H1 (cell line): ENCODE data around the gene MYO1D. TPM values are rescaled to one million over a fixed set of nuclear protein-coding genes. Genes with fewer than 3 reads are reported as not detected.

Experiments used
- CTCF ChIA-PET: fragments of 300-600 bp; sonication (Branson Sonifier 250); formaldehyde crosslinking; loops from one replicate; lab custom pipeline; 2021; ENCODE audit not compliant: partially characterized antibody; lab: Charles Lee
- POLR2A ChIA-PET: fragments of 300-600 bp; sonication (Branson Sonifier 250); formaldehyde crosslinking; loops from one replicate; lab custom pipeline; 2021; ENCODE audit warnings: inconsistent platforms; ENCODE audit not compliant: partially characterized antibody; lab: Charles Lee
- DNase-seq, 2 experiments: peaks; one replicate each; pipeline versions ENCODE4 v3.0.0 to v3.0.0-alpha.2; 2010 to 2022; ENCODE audit warnings: low spot score in 2 of 2, low read depth in 1 of 2, mixed read lengths in 1 of 2
- FAIRE-seq: peaks from 2 replicates; lab custom pipeline; 2011; peaks lifted over from hg19 to GRCh38; lab: Jason Lieb, UNC
- H2AFZ ChIP-seq: 2 replicates; pipeline ENCODE4 v1.8.1; 2012; ENCODE audit warnings: low read length, inconsistent platforms
- H2AK5ac ChIP-seq: 2 replicates; pipeline ENCODE4 v1.6.1; 2013; ENCODE audit warnings: low read depth, low read length
- H2BK120ac ChIP-seq: replicated peaks from 2 replicates; pipeline ENCODE3; 2013; ENCODE audit warnings: low read depth, low read length, inconsistent platforms
- H2BK12ac ChIP-seq: 2 replicates; pipeline ENCODE4 v1.6.1; 2013; ENCODE audit warnings: low read depth, low read length
- H2BK15ac ChIP-seq: 2 replicates; pipeline ENCODE4 v1.6.1; 2013; ENCODE audit warnings: low read length
- H2BK20ac ChIP-seq: 2 replicates; pipeline ENCODE4 v1.6.1; 2013; ENCODE audit warnings: low read length
- H2BK5ac ChIP-seq: 2 replicates; pipeline ENCODE4 v1.6.1; 2013; ENCODE audit warnings: low read depth, low read length
- H3K14ac ChIP-seq: 2 replicates; pipeline ENCODE4 v1.6.1; 2013; ENCODE audit warnings: inconsistent platforms; ENCODE audit not compliant: insufficient read length
- H3K18ac ChIP-seq: 2 replicates; pipeline ENCODE4 v1.6.1; 2013; ENCODE audit warnings: low read length; ENCODE audit errors: extremely low read depth
- H3K23ac ChIP-seq: 2 replicates; pipeline ENCODE4 v1.6.1; 2013; ENCODE audit warnings: inconsistent platforms; ENCODE audit not compliant: insufficient read length
- H3K23me2 ChIP-seq: 2 replicates; pipeline ENCODE4 v1.6.1; 2013; ENCODE audit warnings: low read depth, low read length
- H3K27ac ChIP-seq: 2 replicates; pipeline ENCODE4 v1.6.1; 2011; ENCODE audit warnings: low read depth, low read length, inconsistent platforms
- H3K27me3 ChIP-seq, 4 experiments: replicated peaks in 1 of 4; 1 replicate in 1 of 4; 2 replicates in 3 of 4; pipeline versions ENCODE4 v1.6.1 to v1.8.1; 2011 to 2013; ENCODE audit warnings: low read length in 3 of 4, mild to moderate bottlenecking in 3 of 4, inconsistent platforms in 2 of 4, mixed read lengths in 2 of 4, moderate library complexity in 1 of 4; ENCODE audit not compliant: control insufficient read depth in 3 of 4, insufficient read depth in 3 of 4; ENCODE audit errors: extremely low read depth in 1 of 4
- H3K36me3 ChIP-seq, 4 experiments: 2 replicates each; pipeline versions ENCODE4 v1.6.1 to v1.8.1; 2011 to 2013; ENCODE audit warnings: mild to moderate bottlenecking in 4 of 4, low read length in 3 of 4, moderate library complexity in 2 of 4, control low read depth in 1 of 4, inconsistent platforms in 1 of 4; ENCODE audit not compliant: insufficient read depth in 4 of 4, control insufficient read depth in 2 of 4
- H3K4ac ChIP-seq: replicated peaks from 2 replicates; pipeline ENCODE3; 2013; ENCODE audit warnings: low read length, low read depth, mixed read lengths, inconsistent platforms; ENCODE audit not compliant: insufficient read length
- H3K4me1 ChIP-seq, 4 experiments: replicated peaks in 1 of 4; 1 replicate in 1 of 4; 2 replicates in 3 of 4; pipeline versions ENCODE4 v1.6.1 to v1.8.1; 2011 to 2013; ENCODE audit warnings: low read length in 3 of 4, inconsistent platforms in 2 of 4, mixed read lengths in 1 of 4; ENCODE audit not compliant: insufficient read depth in 4 of 4, control insufficient read depth in 3 of 4
- H3K4me2 ChIP-seq, 2 experiments: 2 replicates each; pipeline versions ENCODE4 v1.6.1 to v1.8.1; 2011 to 2013; ENCODE audit warnings: low read depth in 2 of 2, low read length in 2 of 2, control low read depth in 1 of 2, inconsistent platforms in 1 of 2, mild to moderate bottlenecking in 1 of 2; ENCODE audit not compliant: insufficient read depth in 1 of 2
- H3K4me3 ChIP-seq, 4 experiments: fragments of 200-600, 300-600 bp in 1 of 4; sonication (generic), shearing (Covaris generic), sonication (Bioruptor Twin) in 1 of 4; 2 replicates each; pipeline versions ENCODE4 v1.5.1 to v1.8.1; 2011 to 2016; ENCODE audit warnings: low read length in 4 of 4, low read depth in 3 of 4, control low read depth in 2 of 4, inconsistent platforms in 2 of 4, mild to moderate bottlenecking in 2 of 4, mixed read lengths in 1 of 4, moderate library complexity in 1 of 4; ENCODE audit not compliant: insufficient read depth in 2 of 4; ENCODE audit errors: extremely low read depth in 1 of 4
- H3K56ac ChIP-seq: replicated peaks from 2 replicates; pipeline ENCODE3; 2013; ENCODE audit warnings: low read depth, mild to moderate bottlenecking, mixed read lengths, low read length, inconsistent platforms; ENCODE audit not compliant: insufficient read length
- H3K79me1 ChIP-seq: 2 replicates; pipeline ENCODE4 v1.6.1; 2013; ENCODE audit warnings: low read depth, low read length, control low read depth
- H3K79me2 ChIP-seq, 2 experiments: 2 replicates each; pipeline versions ENCODE4 v1.6.1 to v1.8.1; 2012 to 2013; ENCODE audit warnings: low read length in 2 of 2, mild to moderate bottlenecking in 2 of 2, inconsistent platforms in 1 of 2; ENCODE audit not compliant: insufficient read depth in 2 of 2, control insufficient read depth in 1 of 2
- H3K9ac ChIP-seq, 4 experiments: replicated peaks in 1 of 4; 1 replicate in 1 of 4; 2 replicates in 3 of 4; pipeline versions ENCODE4 v1.6.1 to v1.8.1; 2011 to 2013; ENCODE audit warnings: low read depth in 3 of 4, low read length in 3 of 4, control low read depth in 2 of 4, mild to moderate bottlenecking in 2 of 4, moderate library complexity in 2 of 4, inconsistent platforms in 1 of 4; ENCODE audit errors: extremely low read depth in 1 of 4
- H3K9me3 ChIP-seq, 2 experiments: 2 replicates each; pipeline versions ENCODE4 v1.6.1 to v1.8.1; 2012 to 2013; ENCODE audit warnings: mild to moderate bottlenecking in 2 of 2, moderate library complexity in 2 of 2, control low read depth in 1 of 2, inconsistent platforms in 1 of 2, low read depth in 1 of 2, low read length in 1 of 2, mixed read lengths in 1 of 2; ENCODE audit not compliant: insufficient read depth in 2 of 2
- H4K20me1 ChIP-seq, 2 experiments: replicated peaks in 1 of 2; 2 replicates each; pipeline versions ENCODE3 to v1.8.1; 2011 to 2013; ENCODE audit warnings: inconsistent platforms in 2 of 2, low read length in 2 of 2, mild to moderate bottlenecking in 1 of 2; ENCODE audit not compliant: insufficient read depth in 2 of 2, control insufficient read depth in 1 of 2
- H4K5ac ChIP-seq: 2 replicates; pipeline ENCODE4 v1.6.1; 2013; ENCODE audit warnings: low read length, low read depth, mixed read lengths, inconsistent platforms; ENCODE audit not compliant: insufficient read length
- H4K8ac ChIP-seq: 2 replicates; pipeline ENCODE4 v1.8.0; 2013; ENCODE audit warnings: mild to moderate bottlenecking, moderate library complexity, low read length, inconsistent platforms; ENCODE audit not compliant: insufficient read depth; ENCODE audit errors: extremely low read depth
- H4K91ac ChIP-seq: replicated peaks from 2 replicates; pipeline ENCODE3; 2013; ENCODE audit warnings: low read length, mixed read lengths, inconsistent platforms; ENCODE audit not compliant: insufficient read length
- BCL11A ChIP-seq, 2 experiments: IDR thresholded peaks; one replicate each; pipeline ENCODE4 v1.6.1; 2011; ENCODE audit warnings: low read depth in 2 of 2, low read length in 2 of 2, mild to moderate bottlenecking in 2 of 2
- CBX8 ChIP-seq: fragments of 300-800, 300-1000 bp; sonication (generic); IDR thresholded peaks from 2 replicates; pipeline ENCODE4 v1.7.1; 2016; ENCODE audit warnings: low read depth, low read length, borderline replicate concordance
- CTCF ChIP-seq, 3 experiments: IDR thresholded peaks; 1 replicate in 2 of 3; 2 replicates in 1 of 3; pipeline versions ENCODE4 v1.5.1 to v1.6.1; 2011; ENCODE audit warnings: low read length in 3 of 3, mild to moderate bottlenecking in 3 of 3, inconsistent platforms in 2 of 3, low read depth in 1 of 3, moderate library complexity in 1 of 3; ENCODE audit not compliant: insufficient read depth in 1 of 3; ENCODE audit errors: control extremely low read depth in 1 of 3
- E2F6 ChIP-seq: IDR thresholded peaks from 2 replicates; pipeline ENCODE4 v1.6.1; 2012; ENCODE audit warnings: inconsistent platforms
- EZH2 ChIP-seq: fragments of 200-600 bp; sonication (generic); IDR thresholded peaks from 2 replicates; pipeline ENCODE4 v1.7.1; 2012; ENCODE audit warnings: low read depth, mild to moderate bottlenecking, moderate library complexity, low read length, inconsistent platforms; ENCODE audit not compliant: severe bottlenecking
- HDAC6 ChIP-seq: IDR thresholded peaks from one replicate; pipeline ENCODE4 v1.7.1; 2012; ENCODE audit warnings: low read depth, mild to moderate bottlenecking, inconsistent platforms, low read length, moderate library complexity
- NANOG ChIP-seq: IDR thresholded peaks from 2 replicates; pipeline ENCODE4 v1.6.1; 2011; ENCODE audit warnings: low read length, low read depth, mild to moderate bottlenecking, inconsistent platforms; ENCODE audit not compliant: insufficient read depth, poor library complexity, severe bottlenecking
- POU5F1 ChIP-seq: IDR thresholded peaks from 2 replicates; pipeline ENCODE4 v1.6.1; 2011; ENCODE audit warnings: low read depth, mild to moderate bottlenecking, low read length, moderate library complexity
- SRF ChIP-seq: IDR thresholded peaks from 2 replicates; pipeline ENCODE4 v1.6.1; 2011; ENCODE audit warnings: mild to moderate bottlenecking, low read depth, low read length, moderate library complexity
- ZNF274 ChIP-seq: IDR thresholded peaks from 2 replicates; pipeline ENCODE4 v1.7.0; 2012; ENCODE audit warnings: low read length, borderline replicate concordance; ENCODE audit errors: extremely low read depth
- WGBS, 2 experiments: shearing (Covaris generic) in 1 of 2; methylation state at CpG; one replicate each; pipeline versions ENCODE4 v1.1.6 to v1.1.7; 2013 to 2015; ENCODE audit warnings: low lambda C conversion rate in 2 of 2, mixed read lengths in 2 of 2, inconsistent platforms in 1 of 2, low coverage in 1 of 2, missing lambda C conversion rate in 1 of 2; ENCODE audit not compliant: insufficient replicate concordance in 2 of 2, insufficient coverage in 1 of 2, insufficient read length in 1 of 2; ENCODE audit errors: extremely low coverage in 1 of 2, missing lambda C conversion rate in 1 of 2; 5-methylcytosine and 5-hydroxymethylcytosine counted together
- polyA plus RNA-seq, 7 experiments: library from polyadenylated mRNA; depleted of rRNA in 3 of 7; stranded (reverse) in 5 of 7; unstranded in 2 of 7; fragments of >200 nt in 5 of 7; fragments of 200-250 nt in 2 of 7; gene quantifications; 1 replicate in 5 of 7; 2 replicates in 1 of 7; 4 replicates in 1 of 7; pipeline versions ENCODE4 v1.2.1 to v1.2.3, GENCODE V29; 2011 to 2013; ENCODE audit warnings: missing spikeins in 2 of 7, mixed read lengths in 2 of 7
- total RNA-seq: library from RNA; stranded (reverse); fragmentation: NEBNext Ultra II Directional; extraction: Animal tissue kit (Norgen Biotek cat#: 25700); gene quantifications from 2 replicates; pipeline ENCODE4 v1.2.1, GENCODE V29; 2021

MYO1D gene
- total and polyA plus RNA-seq, 2 of the 8 experiments (the other 6 are each of a cell fraction or from before 2014, with no cell fraction given): 6.5 to 25.4 TPM

- Histone ChIP-seq H3K56ac (no peak overlapping the region), H2BK20ac (no peak overlapping the region), H3K9me3 (0 out of 4 replicates have a peak, but pooled peaks cover 0 to 2% of the 10 kb centered on the region in 2 experiments), H2BK15ac (no peak overlapping the region), H3K4me2 (no peak overlapping the region), H3K27ac (no peak overlapping the region), H2BK120ac (no peak overlapping the region), H3K4me3 (no peak overlapping the region), H3K23me2 (no peaks in the 10 kb centered on the region), H4K8ac (no peak overlapping the region), H2AK5ac (no peak overlapping the region), H3K79me1 (no peaks in the 10 kb centered on the region), H3K79me2 (no peaks in the 10 kb centered on the region), H4K20me1 (no peaks in the 10 kb centered on the region), H3K27me3 (peaks cover 0 to 1% (median 0%) of the 10 kb centered on the region in 4 experiments; a peak in 1 of 7 replicates), H4K91ac (no peak overlapping the region), H3K18ac (no peak overlapping the region), H3K14ac (no peak overlapping the region), H3K23ac (no peak overlapping the region), H2AFZ (no peak overlapping the region), H3K36me3 (no peaks in the 10 kb centered on the region; a peak in 1 of 8 replicates), H3K9ac (no peak overlapping the region), H2BK5ac (no peak overlapping the region), H3K4ac (no peak overlapping the region), H4K5ac (no peak overlapping the region), H2BK12ac (no peak overlapping the region), H3K4me1 (no peaks in the 10 kb centered on the region)
- WGBS, 2 experiments: 88% methylated on average over 4 of the region's 4 CpGs; no CpG with 5 or more reads in 1 of the 2 experiments
- DNase-seq (no peak), FAIRE-seq (no peak)
- ChIA-PET POLR2A (no interaction called here), CTCF (interaction anchor here (1.0 to 1.5 kb wide), 3 partner anchors 9 to 143 kb away, joined by 4 to 5 read pairs (median 4); no protein-coding TSS in a partner anchor)
- TF ChIP-seq CBX8: no peak
- no peak for TF ChIP-seq NANOG
- TF ChIP-seq SRF: no peak
- TF ChIP-seq E2F6: no peak
- TF ChIP-seq ZNF274: no peak
- TF ChIP-seq HDAC6: no peak
- TF ChIP-seq CTCF (IDR thresholded peaks at IDR 0.05; ENCODE audit: control extremely low read depth in 1 of 3, insufficient read depth in 1 of 3, low read depth in 1 of 3, low read length in 3 of 3): no peak
- TF ChIP-seq EZH2: no peak
- no peak for TF ChIP-seq POU5F1
- no peak for TF ChIP-seq BCL11A (IDR thresholded peaks at IDR 0.05; ENCODE audit: low read depth in 2 of 2, low read length in 2 of 2)
Measured at GRCh38 chr17:32604966-32605365, 272.0 kb downstream of the MYO1D start.
